ENCODE data around the gene ZEB2.

The ZEB2 gene

GRCh38 chr2:144351687-144352086 lies 168.2 kb downstream of the ZEB2 start:
- DNase-seq (ENCODE audit: low spot score): no peak

GRCh38 chr2:144350151-144350802 lies 169.6 kb downstream of the ZEB2 start:
- DNase-seq (ENCODE audit: low spot score): no peak

GRCh38 chr2:144349674-144350073 lies 170.2 kb downstream of the ZEB2 start:
- no peak for DNase-seq (ENCODE audit: low spot score)

GRCh38 chr2:144348846-144349245 lies 171.1 kb downstream of the ZEB2 start:
- no peak for DNase-seq (ENCODE audit: low spot score)

- DNase-seq (ENCODE audit: low spot score): no peak
Measured at GRCh38 chr2:144346229-144346628, 173.7 kb downstream of the ZEB2 start.

GRCh38 chr2:144343145-144343544 lies 176.8 kb downstream of the ZEB2 start:
- no peak for DNase-seq (ENCODE audit: low spot score)

- DNase-seq (ENCODE audit: low spot score): no peak
Measured at GRCh38 chr2:144341538-144341937, 178.4 kb downstream of the ZEB2 start.

- DNase-seq (ENCODE audit: low spot score): no peak
Measured at GRCh38 chr2:144339048-144339447, 180.9 kb downstream of the ZEB2 start.

GRCh38 chr2:144334551-144334950 lies 185.4 kb downstream of the ZEB2 start:
- DNase-seq (ENCODE audit: low spot score): no peak
